NCI-H2081 (cell line): ENCODE measurements around the gene COL11A1.

ENCODE experiments used
- DNase-seq, 2 experiments: peaks; one replicate each; lab custom pipeline; 2025; lab: John Stamatoyannopoulos, UW

COL11A1 gene

GRCh38 chr1:102899935-102900334, 208.4 kb downstream of the COL11A1 start:
- DNase-seq, result no peak

DNA sequence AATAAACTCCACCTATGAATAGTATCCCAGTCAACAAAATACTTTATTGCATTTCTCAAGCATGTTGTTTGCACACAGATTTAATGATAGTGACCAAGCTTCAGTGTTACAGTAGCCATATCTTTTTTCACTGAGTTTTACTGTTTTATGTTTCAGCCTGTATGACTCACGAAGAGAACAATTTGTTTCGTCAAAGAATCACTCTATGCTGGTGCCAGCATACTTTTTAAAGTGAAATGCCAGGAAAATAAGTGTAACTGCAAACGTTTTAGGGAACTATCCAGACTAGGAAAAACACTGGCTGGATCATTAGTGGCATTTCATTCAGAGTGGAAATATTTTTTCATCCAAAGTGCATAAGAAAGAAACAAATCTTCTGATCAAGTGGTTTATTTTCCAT, 210.8 kb downstream of the COL11A1 start:
- no peak for DNase-seq

GRCh38 chr1:102896771-102897170, 211.6 kb downstream of the COL11A1 start:
- no peak for DNase-seq

DNA sequence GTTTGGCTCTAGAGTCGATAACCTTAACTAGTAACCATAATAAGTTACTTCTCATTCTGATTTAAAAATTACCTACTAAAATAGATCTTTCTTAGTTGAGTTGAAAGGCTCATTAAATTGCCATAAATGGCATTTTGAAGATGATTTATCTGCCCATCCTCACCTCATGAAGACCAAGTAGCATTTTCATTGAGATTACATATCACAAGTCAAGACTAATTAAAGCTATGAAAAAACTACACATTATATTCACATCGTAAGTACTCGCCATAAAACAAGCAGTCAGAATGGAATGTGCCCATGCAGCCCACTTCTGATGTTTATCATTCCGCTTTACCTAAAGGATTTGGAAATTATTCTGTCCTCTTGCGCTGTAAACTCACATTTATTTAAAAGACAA, 212.0 kb downstream of the COL11A1 start:
- no peak for DNase-seq

GRCh38 chr1:102891868-102892625, 216.3 kb downstream of the COL11A1 start:
- no peak for DNase-seq

- no peak for DNase-seq
These were observed 221.7 kb downstream of the COL11A1 start for GRCh38 chr1:102886638-102887037.

- no peak for DNase-seq
These were observed 224.1 kb downstream of the COL11A1 start for GRCh38 chr1:102884238-102884637.

DNA sequence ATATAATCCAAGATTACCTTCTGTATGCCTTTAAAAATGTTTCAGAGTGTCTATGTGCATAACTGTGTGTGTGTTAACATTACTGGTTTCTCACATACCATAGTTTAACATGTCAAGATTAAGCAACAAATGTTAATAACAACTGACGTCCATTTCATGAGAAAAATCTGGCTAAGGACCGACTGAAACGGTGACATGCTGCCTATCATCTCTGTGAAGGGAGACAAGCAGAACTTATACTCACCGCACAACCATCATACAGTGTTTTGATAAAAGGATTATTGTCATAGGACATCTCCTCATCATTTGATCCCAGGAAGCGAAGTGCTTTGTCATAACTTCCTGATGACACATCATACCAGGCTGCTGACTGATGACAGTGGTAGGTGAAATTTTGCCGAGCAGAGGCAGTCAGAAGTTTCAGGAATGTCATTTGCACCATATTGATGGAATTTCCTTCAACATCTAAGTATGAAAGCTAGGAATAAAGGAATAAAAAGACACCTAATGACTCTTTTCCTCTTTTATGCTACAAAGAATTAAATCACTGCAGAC, 228.8 kb downstream of the COL11A1 start:
- DNase-seq, result no peak

- DNase-seq, result peak in 1 of 2 experiments; percentile 1
These were observed 232.6 kb downstream of the COL11A1 start for GRCh38 chr1:102875756-102876155.

DNA sequence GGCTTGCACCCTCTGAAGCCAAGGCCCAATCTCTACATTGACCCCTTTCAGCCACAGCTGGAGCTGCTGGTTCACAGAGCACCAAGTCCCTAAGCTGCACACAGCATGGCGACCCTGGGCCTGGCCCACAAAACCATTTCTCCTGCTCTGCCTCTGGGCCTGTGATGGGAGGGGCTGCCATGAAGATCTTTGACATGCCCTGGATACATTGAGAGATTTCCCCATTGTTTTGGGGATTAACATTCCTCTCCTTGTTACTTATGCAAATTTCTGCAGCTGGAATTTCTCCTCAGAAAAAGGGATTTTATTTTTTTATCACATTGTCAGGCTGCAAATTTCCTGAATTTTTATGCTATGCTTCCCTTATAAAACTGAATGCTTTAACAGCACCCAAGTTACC, 235.8 kb downstream of the COL11A1 start:
- DNase-seq, result no peak

DNA sequence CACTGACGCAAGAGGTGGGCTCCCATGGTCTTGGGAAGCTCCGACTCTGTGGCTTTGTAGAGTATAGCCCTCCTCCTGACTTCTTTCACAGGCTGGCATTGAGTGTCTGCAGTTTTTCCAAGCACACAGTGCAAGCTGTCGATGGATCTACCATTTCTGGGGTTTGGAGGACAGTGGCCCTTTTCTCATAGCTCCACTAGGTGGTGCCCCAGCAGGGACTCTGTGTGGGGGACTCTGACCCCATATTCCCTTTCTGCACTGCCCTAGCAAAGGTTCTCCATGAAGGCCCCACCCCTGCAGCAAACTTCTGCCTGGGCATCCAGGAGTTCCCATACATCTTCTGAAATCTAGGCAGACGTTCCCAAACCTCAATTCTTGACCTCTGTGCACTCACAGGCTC, 236.2 kb downstream of the COL11A1 start:
- no peak for DNase-seq

GRCh38 chr1:102863704-102864103, 244.6 kb downstream of the COL11A1 start:
- no peak for DNase-seq

- no peak for DNase-seq
These were observed 247.1 kb downstream of the COL11A1 start for GRCh38 chr1:102861247-102861646.

DNA sequence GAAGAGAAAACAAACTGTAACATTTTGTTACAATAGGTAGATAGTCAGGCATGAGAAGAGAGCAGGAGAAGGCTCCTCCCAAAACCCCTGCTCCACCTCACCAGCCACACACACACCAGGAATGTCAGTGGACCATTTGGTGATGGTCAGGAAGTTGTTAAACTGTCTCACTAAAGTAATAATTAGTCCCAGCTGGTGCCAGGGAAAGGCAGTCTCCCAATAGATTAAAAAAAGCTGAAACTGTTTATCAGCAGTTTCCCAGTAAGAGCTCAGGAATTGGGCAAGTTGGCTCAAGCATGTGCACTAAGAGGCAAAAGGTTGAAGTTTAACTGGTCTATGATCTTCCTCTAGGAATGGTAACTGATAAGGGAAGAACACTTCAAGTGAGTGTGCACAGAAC, 249.6 kb downstream of the COL11A1 start:
- DNase-seq, result no peak

DNA sequence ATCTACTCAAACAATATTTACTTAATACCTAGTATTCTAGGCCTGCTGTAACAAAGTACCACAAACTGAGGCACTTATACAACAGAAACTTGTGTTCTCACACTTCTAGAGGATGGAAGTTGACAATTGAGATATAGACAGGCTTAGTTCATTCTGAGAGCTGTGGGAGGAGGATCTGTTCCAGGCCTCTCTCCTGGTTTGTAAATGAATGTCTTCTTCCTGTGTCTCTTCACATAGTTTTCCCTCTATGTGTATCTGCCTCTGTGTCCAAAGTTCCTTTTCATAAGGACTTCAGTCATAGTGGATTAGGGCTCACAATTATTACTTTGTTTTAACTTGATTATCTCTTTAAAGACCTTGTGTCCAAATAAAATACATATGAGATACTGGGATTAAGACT, 251.1 kb downstream of the COL11A1 start:
- no peak for DNase-seq

DNA sequence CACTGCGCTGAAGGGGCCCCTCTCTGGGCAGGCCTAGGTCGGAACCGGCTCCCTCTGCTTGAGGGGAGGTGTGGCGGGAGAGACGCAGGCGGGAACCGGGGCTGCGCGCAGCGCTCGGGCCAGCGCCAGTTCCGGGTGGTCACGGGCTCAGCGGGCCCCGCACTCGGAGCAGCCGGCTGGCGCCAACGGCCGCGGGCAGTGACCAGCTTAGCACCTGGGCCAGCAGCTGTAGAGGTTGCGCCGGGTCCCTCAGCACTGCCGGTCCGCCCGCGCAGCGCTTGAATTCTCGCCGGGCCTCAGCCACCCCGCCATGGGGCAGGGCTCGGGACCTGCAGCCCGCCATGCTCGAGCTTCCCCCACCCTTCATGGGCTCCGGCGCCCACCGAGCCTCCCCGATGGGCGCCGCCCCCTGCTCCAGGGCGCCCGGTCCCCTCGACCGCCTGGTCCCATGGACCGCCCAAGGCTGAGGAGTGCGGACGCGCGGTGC, 254.6 kb downstream of the COL11A1 start:
- no peak for DNase-seq

- no peak for DNase-seq
These were observed 255.2 kb downstream of the COL11A1 start for GRCh38 chr1:102853136-102853535.

GRCh38 chr1:102852613-102853012, 255.7 kb downstream of the COL11A1 start:
- no peak for DNase-seq

- no peak for DNase-seq
These were observed 256.7 kb downstream of the COL11A1 start for GRCh38 chr1:102851616-102852015.

- DNase-seq, result no peak
These were observed 265.7 kb downstream of the COL11A1 start for GRCh38 chr1:102842606-102843005.

- no peak for DNase-seq
These were observed 267.6 kb downstream of the COL11A1 start for GRCh38 chr1:102840741-102841140.

DNA sequence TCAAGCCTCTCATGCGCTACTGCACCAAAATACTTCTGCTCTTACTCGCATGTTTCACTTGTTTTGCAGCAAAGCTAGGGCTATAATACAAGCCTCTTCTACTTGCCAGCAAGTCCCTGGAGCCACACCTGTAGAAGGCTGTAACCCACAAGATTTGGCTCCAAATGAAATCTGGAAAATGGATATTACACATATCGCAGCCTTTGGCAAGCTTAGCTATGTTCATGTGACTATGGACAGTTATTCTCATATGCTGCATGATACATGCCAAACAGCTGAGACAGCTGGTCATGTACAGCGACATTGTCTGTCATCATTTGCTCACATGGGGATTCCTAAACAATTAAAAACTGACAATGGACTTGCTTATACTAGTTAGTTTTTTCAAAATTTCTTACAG, 270.3 kb downstream of the COL11A1 start:
- DNase-seq, result no peak

- DNase-seq, result no peak
These were observed 270.8 kb downstream of the COL11A1 start for GRCh38 chr1:102837551-102837950.

DNA sequence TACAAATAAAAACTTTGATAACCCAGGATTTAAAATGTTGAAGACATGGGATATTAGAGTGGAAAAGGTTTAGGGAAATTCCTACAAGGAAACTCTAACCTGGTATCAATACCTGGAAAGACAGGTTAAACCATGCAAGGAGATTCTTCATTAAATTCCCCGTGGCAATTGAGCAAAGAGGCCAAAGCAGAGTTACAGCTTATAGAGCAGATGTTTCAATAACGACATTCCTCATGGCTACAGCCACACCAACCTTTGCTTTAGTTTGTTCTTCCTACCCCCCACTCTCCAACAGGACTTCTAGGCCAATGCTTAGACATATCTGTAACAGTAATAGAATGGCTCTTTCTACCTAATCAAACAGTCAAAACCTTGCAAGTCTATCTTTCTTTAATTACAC, 271.3 kb downstream of the COL11A1 start:
- no peak for DNase-seq
